IPS DF 19.7 (cell line): Measurements from ENCODE around the gene HES2.
"Not testable (repeated sequence)": the region's sequence is repeated elsewhere in the genome, so short reads cannot be mapped to it uniquely, and the experiment has no call there.

Experiments used
- DNase-seq: peaks from one replicate; pipeline ENCODE4 v3.0.0-alpha.2; 2013; ENCODE audit warnings: low read depth, low spot score

Gene HES2, protein sequence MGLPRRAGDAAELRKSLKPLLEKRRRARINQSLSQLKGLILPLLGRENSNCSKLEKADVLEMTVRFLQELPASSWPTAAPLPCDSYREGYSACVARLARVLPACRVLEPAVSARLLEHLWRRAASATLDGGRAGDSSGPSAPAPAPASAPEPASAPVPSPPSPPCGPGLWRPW

GRCh38 chr1:6419804-6420453, at the start of gene HES2:
TSS of gene HES2 (minus strand) at chr1:6419919. CDS start at chr1:6419820, 99 bp downstream.
- DNase-seq = no peak

DNA sequence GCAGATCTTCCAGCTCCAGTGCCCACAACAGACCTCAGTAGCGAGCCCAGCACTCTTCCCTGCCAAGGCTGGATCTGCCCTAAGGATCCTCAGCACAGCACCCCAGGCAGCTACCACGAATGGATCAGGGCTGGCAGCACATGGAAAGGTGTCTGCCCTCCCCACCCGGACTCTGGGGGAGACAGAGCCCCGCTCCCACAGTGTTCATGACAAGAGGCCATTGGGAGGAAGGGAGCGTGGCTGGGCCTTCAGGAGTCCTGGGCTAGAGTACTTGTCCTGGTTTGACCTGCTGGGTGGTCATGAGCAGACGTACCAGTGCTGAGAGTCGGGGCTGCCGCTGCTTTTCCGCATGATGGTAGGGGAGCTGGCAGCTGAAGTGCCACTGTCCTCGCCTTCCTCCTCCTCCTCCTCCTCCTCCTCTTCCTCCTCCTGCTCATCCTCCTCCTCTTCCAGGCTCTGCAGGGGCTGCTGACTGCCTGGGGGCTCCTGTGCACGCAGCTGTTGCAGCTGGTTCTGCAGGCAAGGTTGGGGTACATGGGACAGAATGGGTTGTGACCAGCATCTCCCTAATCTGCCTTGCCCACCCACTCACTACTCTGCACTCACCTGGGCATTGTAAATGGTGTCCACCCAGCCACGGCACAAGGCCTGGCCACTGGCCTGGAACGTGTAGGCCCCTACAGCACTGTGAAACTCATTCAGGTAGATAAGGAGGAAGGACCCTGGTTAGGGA, 49.2 kb upstream of the HES2 start:
- no peak for DNase-seq

GRCh38 chr1:6467744-6468688, 48.3 kb upstream of the HES2 start:
- DNase-seq = no peak

DNA sequence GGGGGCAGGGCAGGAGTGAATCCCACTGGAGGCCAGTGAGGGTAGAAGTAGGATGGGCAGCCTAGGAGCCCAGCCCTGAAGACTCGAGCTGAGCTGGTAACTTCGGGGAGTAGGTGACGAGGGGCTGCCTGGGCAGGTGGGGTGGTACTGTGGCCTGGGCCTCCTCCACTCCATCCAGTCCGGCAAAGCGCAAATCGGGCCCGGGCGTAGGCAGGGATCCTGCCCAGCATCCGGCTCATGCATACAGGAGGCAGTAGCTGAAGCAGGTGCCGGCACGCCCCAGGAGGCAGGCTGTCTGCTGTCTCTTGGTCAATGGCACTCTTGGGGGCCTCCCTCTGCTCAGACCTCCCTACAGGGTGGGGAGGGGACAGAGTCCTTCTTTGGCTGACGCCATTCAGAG, 47.5 kb upstream of the HES2 start:
- DNase-seq = no peak

GRCh38 chr1:6466751-6467150, 47.0 kb upstream of the HES2 start:
- DNase-seq = no peak

- DNase-seq = no peak
Measured at GRCh38 chr1:6466023-6466422, 46.3 kb upstream of the HES2 start, which contains the start of gene TNFRSF25. TSS of gene TNFRSF25 (minus strand) at chr1:6466173. CDS start at chr1:6466107, 66 bp downstream.

DNA sequence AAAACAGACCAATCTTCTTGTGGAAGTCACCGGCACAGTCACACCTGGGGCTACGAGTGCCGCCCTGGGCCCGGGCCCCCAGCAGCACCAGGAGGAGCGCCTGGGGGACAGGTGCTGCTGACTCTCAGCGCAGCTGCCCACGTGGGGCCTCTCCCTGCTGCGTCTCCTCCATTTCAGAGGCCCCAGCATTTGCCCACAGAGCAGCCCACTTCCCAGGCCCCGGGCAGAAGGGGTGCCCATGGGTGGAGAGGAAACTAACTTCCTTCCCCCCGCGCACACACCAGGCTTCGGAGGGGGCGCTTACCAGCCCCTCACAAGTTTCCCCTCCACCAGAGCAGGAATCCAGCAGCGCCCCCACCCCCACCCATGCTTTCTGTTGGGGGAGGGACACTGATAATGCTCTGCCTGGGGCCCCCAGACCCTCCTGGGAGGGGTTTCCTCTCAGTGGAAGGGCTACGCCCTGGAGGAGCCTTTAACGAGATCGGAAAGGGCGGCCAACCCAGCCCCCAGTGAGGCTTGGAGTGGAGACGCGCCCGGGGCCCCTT, 45.8 kb upstream of the HES2 start:
- no peak for DNase-seq

DNA sequence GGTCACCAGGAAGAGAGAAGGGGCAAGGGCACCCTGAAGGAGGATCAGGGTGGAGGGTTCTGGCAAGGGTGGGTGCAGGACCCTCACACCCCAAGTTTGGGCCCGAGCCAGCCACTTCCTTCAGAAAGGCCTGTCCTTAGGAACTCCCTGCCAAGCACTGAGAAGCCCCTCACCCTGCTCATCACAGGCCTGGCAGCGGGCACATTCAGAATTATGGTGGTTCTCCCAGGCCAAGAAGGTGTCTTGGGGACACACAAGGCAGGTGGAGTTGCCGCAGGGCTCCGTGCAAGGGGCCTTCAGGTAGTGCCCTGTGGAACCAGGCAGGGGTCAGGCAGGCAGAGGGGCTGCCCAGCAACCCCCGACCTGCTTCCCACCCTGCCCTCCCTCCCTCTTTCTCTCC, 45.2 kb upstream of the HES2 start:
- no peak for DNase-seq

- DNase-seq = no peak
Measured at GRCh38 chr1:6464514-6464836, 44.8 kb upstream of the HES2 start.

DNA sequence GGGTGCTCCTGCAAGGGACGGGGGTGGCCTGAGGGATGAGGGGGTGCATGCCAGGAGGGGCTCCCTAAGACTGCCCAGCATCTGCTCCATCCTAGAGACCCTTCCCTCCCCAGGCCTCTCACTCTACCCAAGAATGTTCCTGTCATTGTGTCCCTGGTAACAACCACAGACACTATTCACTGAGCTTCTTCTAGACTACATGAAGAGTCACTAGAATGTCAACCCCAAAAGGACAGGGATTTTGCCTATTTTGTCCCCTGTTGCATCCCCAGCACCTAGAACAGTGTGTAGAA, 43.3 kb upstream of the HES2 start:
- no peak for DNase-seq

DNA sequence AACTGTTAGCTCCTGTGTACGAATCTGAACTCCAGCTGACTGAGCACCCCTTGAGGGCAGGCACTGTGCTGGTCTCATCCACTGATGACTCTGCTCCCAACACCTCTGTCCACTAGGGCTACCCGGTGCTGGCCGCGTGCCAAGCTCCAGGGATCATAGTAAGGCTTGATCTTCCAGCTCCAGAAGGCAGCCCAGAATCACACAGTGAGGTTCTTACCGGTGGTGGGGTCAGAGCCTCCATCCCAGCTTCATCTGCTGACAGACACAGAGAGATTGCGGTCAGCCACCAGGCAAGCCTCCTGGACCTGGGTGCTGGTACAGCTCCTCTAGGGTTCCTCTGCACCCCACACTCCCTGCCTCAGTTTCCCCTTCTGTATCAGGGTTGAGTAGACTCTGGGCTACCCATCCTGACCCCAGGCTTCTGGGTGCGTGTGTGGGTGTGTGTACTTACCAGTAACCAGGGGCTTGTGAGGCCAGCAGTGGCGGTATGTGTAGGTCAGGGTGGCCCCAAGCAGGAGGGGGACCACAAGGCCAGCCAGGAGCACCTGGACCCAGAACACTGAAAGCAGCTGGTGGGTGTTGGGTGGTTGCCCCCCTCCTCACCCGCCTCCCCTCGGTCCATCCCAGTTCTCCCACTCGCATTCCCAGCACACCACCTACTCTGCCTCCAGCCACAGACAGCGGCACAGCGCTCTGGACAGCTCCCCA, 42.8 kb upstream of the HES2 start:
- no peak for DNase-seq

DNA sequence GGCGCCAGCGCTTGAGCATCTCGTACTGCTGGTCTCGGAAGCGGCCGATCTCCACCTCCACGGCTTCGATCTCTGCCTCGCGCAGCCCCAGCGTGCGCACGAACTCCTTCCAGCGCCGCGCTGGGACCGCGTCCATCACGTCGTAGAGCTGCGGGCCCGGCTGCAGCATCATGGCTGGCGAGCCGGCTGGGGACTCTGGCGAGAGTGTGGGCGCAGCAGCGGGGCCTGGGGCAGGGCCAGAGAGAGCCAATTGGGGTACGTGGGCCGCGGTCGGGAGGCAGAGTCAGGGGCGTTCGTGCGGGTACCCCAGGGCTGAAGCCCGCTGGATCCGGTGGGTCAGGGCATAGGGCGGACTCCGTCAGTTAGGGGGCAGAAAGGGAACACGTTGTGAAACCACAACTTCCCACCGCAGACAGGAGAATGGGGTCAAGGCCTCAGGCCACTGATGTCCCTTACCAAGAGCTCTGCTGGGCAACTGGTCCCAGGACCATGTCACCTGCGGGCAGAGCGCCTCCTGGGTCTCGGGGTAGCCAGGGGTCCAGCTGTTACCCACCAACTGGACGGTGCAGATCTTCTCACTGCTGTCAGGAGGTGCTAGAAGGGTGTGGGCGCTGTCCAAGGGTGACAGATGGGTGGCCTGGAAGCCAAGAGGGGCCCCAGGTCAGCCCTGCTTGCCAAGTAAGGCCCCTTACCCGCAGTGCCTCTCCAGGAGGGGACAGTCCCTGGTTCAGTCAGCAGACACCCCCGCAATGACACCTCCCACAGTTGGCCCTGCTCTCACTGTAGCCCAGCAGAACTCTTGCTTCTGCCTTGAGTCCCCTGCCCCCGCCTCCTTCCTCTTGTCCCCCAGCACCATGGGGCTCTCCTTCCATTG, 42.1 kb upstream of the HES2 start:
- DNase-seq = no peak

DNA sequence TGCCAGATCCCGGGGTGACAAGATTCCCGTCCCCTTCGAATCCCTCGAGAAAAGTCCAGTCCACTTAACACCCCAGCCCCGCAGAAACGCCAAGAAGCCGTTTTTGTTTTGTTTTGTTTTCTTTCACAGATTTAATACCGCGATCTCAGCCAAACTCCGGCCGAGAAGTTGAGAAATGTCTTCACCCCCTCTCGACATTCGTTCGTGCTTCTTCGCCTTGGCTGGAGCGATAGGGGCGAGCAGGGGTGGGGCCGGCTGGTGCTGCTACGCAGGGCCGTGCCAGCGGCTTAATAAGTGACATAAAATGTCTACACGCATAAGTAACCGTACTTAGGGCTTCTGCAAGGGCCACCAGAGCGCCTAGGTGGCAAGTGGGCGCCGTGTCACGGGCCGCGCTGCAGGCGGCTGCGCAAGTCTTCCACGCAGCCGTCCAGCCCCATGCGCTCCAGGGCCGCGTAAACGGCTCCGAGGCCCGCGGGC, 41.4 kb upstream of the HES2 start:
- no peak for DNase-seq

GRCh38 chr1:6460301-6461050, 40.8 kb upstream of the HES2 start:
- DNase-seq = no peak

DNA sequence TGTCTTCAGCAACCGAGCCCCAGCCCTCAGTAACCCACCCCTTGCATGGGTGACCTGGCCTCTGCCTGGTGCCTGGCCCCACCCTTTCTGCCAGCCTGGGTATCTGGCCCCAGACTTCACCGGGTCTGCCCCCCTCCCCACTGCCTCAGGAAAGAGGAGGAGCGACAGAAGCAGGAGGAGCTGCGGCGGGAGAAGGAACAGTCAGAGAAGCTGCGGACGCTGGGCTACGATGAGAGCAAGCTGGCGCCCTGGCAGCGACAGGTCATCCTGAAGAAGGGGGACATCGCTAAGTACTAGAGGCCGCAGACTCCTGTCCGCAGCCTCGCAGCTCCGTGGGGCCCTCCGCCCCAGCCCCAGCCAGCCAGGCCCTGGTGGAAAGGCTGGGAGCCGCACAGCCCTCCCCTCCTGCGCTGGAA, 40.1 kb upstream of the HES2 start:
- DNase-seq = no peak

DNA sequence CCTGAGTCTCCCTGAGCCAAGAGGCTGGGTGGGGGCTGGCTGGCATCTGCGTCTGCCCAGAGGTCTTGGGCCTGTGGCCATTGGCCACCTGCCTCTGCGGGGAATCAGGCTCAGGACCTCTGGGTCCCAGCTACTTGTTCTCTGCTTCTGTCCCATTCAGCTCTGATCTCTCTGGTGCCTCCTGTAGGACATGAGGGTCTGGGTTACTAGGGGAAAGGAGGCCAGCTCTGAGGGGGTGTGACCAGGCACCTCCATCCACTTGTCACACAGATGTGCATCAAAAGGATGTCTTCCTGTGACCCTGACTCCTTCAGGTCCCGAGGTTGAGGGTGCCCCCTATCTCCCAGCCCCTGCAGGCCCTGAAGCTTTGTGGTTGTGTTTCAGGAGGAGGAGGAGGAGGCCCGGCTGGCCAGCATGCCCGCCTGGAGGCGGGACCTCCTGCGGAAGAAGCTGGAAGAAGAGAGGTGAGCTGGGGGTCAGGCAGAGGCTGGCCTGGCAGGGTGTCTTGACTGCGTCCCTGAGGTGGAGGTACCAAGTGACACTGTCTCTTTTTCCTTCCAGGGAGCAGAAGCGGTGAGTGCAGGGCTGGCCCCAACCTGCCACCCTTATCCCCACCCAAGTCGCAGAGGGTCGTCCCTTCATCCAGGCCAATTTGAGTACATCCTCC, 37.2 kb upstream of the HES2 start:
- no peak for DNase-seq

DNA sequence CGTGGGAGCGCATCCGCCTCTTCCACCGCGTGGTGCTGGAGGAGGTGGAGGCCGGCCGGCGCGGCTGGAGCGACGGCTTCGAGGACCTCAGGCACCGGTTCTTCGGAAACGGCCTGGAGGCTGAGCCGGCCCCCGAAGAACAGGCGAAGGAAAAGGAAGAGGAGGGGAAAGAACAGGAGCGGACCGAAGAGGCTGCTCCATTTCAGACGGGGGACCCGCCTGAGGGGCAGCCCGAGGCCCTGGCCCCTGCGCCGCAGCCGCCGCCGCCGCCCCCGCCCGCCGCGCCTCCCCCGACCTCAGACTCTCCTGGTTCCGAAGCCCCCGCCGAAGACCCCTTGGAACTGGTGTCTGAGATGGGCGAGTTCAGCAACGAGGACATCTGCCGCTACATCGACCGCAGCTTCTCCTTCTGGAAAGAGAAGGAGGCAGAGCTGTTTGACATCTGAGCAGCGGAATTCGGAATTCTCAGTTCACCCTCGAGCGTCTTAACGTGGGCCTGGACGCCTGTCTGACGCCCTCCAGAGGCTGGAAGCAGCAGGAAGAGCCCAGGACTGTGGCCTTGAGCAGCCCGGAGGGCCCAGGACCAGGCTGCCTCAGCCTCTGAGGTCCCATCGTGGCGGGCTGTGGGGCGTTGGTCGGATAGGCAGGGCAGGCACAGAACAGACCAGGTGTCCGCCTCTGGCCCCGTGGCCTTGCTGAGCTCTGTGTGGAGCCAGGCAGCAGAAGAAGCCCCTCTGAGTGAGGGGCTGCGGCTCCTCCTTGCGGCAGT, 36.2 kb upstream of the HES2 start:
- DNase-seq = not testable (repeated sequence)
